Measurements from ENCODE around the gene MAU2. TPM values are rescaled to one million over a fixed set of nuclear protein-coding genes. Genes with fewer than 3 reads are reported as not detected.

Gene MAU2
- total and polyA plus RNA-seq, 2 of the 13 experiments (the other 11 are each of a cell fraction or from before 2014, with no cell fraction given), result 16.8 to 33.8 TPM

GRCh38 chr19:19404879-19405860 is 84.5 kb downstream of the MAU2 start, which contains the start of gene GATAD2A (continued):
- TF ChIP-seq FOXK1 (CRISPR knock-in tag; IDR thresholded peaks at IDR 0.05; ENCODE audit: borderline replicate concordance, low read depth) (no peak), ZBTB20 (CRISPR knock-in tag; IDR thresholded peaks at IDR 0.05; ENCODE audit: borderline replicate concordance, low read depth) (0 out of 2 replicates have a peak, but pooled peaks have one; percentile 23), NCOA1 (CRISPR knock-in tag; IDR thresholded peaks at IDR 0.05) (no peak), HNRNPH1 (optimal IDR thresholded peaks at IDR 0.05; ENCODE audit: low read depth, low read length) (no peak), ZNF703 (CRISPR knock-in tag; IDR thresholded peaks at IDR 0.05; ENCODE audit: borderline replicate concordance) (0 out of 2 replicates have a peak, but pooled peaks have one; percentile 46), ZNF10 (CRISPR knock-in tag; IDR thresholded peaks at IDR 0.05; ENCODE audit: borderline replicate concordance, low read depth) (no peak), ZMYM2 (CRISPR knock-in tag; IDR thresholded peaks at IDR 0.05) (peak; percentile 86), ZNF749 (CRISPR knock-in tag; IDR thresholded peaks at IDR 0.05; ENCODE audit: borderline replicate concordance) (peak; percentile 88), FOSL2 (CRISPR knock-in tag; IDR thresholded peaks at IDR 0.05) (peak; percentile 85), CHD2 (IDR thresholded peaks at IDR 0.05; ENCODE audit: low read depth, low read length) (no peak), AKNA (CRISPR knock-in tag; IDR thresholded peaks at IDR 0.05; ENCODE audit: borderline replicate concordance) (peak; percentile 84; the same call in 1 of the 2 replicates), KDM1A (CRISPR knock-in tag; IDR thresholded peaks at IDR 0.05) (0 out of 2 replicates have a peak, but pooled peaks have one; percentile 41), ZNF143 (CRISPR knock-in tag; IDR thresholded peaks at IDR 0.05) (peak; percentile 66), ZNF20 (CRISPR knock-in tag; IDR thresholded peaks at IDR 0.05) (no peak), ZSCAN29 (CRISPR knock-in tag; conservative IDR thresholded peaks at IDR 0.05) (0 out of 2 replicates have a peak, but pooled peaks have one; percentile 52), ZNF574 (CRISPR knock-in tag; IDR thresholded peaks at IDR 0.05) (peak; percentile 86)
- TF ChIP-seq, protein P1, sequence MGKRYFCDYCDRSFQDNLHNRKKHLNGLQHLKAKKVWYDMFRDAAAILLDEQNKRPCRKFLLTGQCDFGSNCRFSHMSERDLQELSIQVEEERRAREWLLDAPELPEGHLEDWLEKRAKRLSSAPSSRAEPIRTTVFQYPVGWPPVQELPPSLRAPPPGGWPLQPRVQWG (CRISPR knock-in tag; IDR thresholded peaks at IDR 0.05; ENCODE audit: borderline replicate concordance, low read depth), result no peak

All from HepG2 (cell line).